Brain pericyte (primary cell): ENCODE data around the gene CDC42EP3.

Experiments used
- DNase-seq: peaks from one replicate; pipeline ENCODE4 v3.0.0-alpha.2; 2012; ENCODE audit warnings: low read depth, low spot score

CDC42EP3 gene, protein sequence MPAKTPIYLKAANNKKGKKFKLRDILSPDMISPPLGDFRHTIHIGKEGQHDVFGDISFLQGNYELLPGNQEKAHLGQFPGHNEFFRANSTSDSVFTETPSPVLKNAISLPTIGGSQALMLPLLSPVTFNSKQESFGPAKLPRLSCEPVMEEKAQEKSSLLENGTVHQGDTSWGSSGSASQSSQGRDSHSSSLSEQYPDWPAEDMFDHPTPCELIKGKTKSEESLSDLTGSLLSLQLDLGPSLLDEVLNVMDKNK

DNA sequence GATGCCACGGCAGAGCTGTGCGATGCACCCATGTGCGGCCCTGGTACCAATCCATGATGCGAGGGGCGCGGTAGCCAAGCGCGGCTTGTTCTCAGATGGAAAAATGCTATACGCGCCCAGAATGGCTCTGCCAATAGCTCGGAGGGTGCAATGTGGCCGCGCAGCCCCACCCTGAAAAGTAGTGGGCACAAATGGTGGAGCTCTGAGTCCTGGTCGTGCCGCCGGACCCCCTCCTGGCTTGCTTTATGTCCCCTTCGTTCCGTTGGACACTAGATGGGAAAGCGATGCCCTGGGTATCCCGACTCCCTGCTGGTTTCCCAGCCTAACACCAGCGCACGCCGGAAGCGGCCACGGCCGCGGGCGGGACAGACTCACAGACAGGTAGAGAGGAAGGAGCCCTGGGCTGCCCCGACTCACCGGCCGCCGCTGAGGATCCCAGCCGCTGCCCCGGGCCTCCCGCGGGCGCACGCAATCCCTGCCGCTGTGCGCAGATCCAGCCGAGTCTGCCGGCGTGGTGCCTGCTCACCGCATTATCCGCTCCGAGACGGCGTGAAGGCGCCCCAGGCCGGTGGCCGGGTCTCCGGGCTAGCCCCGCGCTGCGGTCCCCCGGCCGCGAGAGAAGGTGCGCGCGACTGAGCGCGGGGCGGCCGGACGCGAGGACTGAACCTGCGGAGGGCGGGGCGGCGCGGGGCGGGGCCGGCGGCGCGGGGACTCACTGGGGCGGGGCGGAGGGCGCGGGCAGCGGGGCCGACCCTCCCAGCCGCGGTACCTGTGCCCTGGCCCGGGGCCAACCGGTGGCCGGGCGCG lies at the start of gene CDC42EP3:
Gene CDC42EP3 (minus strand): TSS at position 634 of the 807 bp plus-strand sequence. CDS start 25,055 bp downstream, outside the sequence.
- DNase-seq = no peak

GRCh38 chr2:37721201-37721560 lies 49.7 kb upstream of the CDC42EP3 start:
- DNase-seq = no peak

- peak; percentile 22 for DNase-seq
Observed at GRCh38 chr2:37720533-37721200, 49.2 kb upstream of the CDC42EP3 start.

DNA sequence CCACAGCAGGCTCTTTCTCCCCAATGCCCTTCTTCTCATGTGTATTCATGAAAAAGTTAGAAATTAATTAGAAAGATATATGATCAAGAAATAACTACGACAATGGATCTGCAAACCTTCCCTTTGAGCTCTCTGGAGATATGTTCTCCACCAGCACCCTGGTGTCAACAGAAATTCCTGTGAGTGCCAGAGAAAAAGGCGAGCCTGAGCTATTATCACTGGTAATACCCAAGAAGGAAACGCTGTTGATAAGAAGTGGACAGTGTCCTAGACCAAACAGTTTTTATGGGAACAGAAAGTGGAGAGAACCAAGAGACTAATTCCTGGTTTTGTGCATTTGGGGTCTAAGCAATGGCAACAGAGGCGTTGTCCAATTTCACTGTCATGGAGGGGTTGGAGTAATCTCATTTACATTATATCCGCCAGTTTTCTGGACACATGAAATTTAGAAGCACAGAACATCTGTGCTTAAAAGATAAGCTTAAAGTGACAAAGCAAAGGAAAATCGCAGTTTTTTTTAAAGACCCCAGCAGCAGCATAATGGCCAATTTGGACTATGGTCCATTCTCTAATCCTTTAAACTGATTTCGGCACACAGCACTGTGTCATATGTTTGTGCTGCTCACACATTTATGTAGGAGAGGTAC lies 47.2 kb upstream of the CDC42EP3 start:
- no peak for DNase-seq

- no peak for DNase-seq
Observed at GRCh38 chr2:37713258-37713700, 41.8 kb upstream of the CDC42EP3 start.

- no peak for DNase-seq
Observed at GRCh38 chr2:37711831-37712230, 40.4 kb upstream of the CDC42EP3 start.

GRCh38 chr2:37711308-37711731 lies 39.9 kb upstream of the CDC42EP3 start:
- DNase-seq = no peak

DNA sequence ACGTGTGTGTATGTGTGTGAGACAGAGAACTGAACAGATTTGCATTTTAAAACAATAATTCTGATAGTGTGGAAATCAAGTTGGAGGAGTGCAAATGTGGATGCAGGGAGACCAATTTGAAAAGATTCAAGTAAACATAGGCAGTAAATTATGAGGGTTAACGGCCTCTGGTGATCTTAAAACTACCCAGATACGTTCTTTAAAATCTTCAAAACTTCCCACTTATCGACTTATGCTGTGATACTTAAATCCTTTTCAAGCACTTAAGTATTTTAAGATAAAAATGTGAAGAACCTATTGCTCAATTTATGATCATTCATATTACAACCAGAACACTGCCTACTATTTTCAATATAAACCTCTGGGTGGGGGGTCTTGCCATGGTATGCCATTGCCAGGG lies 37.7 kb upstream of the CDC42EP3 start:
- no peak for DNase-seq

DNA sequence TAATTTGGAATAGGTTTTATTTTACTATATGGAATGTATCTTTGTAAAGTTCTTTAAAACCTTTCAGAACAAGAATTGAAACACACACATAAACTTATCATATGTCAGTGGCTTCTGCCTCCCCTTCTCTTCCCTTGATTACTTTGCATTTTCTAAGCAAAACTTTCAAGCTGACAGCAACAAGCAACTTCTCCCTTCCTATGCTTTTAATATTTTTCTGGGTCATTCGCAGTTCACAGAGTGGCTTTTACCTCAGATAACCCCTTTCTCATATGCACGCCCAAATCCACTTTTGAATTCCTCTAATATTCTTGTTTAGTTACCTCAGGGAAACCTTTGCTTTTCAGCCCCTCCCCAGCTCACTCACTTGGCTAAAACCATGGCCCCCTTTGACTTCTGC lies 36.7 kb upstream of the CDC42EP3 start:
- no peak for DNase-seq

- no peak for DNase-seq
Observed at GRCh38 chr2:37707393-37707792, 36.0 kb upstream of the CDC42EP3 start.

- no peak for DNase-seq
Observed at GRCh38 chr2:37706334-37707183, 35.1 kb upstream of the CDC42EP3 start.

DNA sequence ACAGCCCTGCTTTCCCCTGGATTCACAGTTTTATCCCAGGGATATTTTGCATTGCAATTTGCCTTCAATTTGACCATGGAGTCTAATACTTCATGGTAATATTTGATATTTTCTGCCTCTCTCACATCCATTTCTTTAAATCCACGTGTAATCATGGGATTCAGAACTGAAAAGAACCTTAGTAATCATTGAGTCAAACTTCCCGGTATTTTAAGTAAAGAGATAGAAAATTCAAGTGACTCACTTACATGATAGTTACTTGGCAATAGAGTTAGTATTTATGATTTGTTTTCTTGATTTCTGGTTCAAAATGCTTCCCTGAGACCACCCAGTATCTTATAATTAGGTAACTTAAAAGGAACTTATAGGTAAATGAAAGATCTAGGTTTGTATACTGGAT lies 33.7 kb upstream of the CDC42EP3 start:
- no peak for DNase-seq

DNA sequence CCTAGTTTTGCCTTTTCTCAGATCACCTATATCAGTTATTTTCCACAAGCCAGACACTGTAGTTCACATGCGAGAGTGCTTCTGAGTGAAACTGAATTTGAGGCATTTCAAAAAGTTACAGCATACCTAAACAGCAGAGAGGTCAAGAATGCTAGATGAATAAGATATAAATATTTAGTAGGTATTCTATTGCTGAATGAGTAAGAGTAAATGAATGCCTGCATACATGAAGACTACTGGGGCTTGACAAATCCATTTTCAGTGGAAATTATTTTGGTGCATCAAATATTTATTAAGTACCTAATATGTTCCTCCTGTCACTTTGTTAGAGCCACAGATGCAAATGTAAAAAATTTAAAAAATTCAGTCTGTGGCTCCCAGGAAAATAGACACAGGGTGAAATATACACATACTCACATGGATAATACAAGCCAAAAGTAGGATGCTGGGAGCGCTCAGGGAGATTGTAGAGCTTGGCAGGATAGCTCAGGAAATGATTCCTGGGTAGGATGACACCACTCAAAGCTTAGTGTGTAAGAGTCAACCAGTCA lies 27.6 kb upstream of the CDC42EP3 start:
- DNase-seq = no peak

DNA sequence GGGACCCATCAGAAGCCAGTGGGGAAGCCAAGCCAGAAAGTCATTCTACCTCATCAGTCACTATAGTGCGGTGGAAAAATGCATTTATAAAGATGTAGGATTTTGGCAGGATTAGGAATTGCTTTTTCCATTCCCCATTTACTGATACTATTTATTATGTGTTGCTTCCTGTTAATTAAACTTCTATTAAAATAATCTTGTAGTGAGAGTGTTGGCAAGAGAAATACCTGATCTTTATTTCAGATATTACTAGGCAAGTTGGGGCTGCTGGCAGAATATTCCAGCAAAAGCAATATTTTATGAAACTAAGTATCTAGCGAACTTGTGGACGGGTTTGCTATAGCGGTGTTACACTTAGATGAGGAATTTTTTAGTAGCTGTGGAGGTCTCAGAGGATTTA lies 23.9 kb upstream of the CDC42EP3 start:
- DNase-seq = no peak

DNA sequence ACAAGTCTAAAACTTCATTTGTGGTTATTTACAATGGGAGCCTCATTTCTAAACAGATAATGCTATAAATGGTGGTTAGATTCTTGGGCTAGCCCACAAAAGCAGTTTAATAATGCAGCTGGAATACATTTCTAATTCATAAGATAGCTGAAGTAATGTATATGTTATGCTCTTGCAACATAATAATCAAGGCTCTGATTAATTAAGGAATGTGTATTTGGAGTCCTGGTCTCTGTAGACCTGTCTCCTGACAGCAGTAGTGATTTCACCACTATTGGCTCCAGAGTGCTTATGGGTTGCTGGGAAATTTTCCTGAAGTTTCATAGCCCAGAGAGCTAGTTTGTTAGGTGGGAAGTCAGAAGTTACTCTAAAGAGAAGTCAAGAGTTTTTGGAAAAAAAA lies 21.3 kb upstream of the CDC42EP3 start:
- no peak for DNase-seq

- DNase-seq = no peak
Observed at GRCh38 chr2:37689751-37690150, 18.3 kb upstream of the CDC42EP3 start.

DNA sequence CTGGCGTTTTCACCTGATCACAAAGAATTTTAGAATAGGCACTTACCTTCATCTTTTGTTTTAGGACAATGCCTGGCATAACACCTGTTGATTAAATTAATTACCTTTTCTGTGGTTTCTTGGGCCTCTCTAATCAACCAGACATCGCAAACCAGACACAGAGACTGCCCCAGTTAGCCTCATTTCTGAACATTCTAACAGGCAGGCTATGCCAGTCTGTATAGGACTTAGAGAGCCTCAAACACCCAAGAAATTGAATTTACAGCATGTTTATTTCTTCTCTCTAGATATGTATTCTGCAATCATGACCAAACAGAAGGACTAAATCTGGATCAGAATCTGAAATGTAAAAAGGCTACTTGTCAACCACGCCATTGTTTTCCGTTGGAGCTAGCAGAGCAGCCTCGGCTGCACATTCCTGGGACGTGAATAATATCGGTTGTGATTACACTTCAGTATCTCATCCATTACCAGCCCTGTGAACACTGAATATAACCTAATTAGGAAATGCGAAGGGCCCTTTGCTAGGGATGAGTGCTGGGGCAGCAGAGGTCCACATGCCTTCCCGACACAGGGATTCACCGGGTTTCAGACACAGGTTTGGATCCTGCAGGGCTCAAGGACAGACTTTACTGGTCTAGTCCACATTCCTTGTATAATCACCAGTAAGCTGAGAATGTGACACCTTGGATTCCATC lies 17.5 kb upstream of the CDC42EP3 start:
- no peak for DNase-seq

DNA sequence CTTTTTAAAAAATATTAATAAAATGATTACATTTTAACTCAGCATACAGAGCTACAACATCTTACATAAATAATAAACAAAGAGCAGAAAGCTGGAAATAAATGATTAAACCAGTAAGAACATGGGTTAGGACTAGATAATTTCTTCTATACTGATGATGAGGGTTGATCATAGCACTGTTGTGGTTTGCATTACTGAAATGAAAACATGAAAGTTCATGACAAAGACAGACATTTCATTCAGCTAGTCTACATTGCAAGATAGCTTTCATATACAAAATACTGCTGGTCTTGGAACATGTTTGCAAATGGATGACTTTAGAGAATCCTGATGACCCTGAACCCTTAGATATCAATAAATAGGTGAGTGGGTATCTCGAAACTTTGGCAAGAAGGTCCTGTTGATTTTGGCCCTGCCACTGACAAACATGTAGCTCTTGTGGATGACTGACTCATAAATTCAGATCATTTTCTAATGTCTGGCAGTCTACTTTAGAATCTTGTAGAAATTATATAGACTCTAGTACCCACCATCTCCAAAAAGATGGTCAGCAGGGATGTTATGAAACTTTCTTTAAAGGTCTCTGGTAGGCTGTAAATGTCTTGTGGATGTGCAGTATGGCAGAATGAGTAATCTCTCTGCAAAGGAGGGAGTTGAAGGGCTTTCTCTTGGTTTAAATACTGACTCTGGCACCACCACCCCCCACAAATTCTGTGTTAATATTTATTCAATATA lies 15.5 kb upstream of the CDC42EP3 start:
- no peak for DNase-seq

DNA sequence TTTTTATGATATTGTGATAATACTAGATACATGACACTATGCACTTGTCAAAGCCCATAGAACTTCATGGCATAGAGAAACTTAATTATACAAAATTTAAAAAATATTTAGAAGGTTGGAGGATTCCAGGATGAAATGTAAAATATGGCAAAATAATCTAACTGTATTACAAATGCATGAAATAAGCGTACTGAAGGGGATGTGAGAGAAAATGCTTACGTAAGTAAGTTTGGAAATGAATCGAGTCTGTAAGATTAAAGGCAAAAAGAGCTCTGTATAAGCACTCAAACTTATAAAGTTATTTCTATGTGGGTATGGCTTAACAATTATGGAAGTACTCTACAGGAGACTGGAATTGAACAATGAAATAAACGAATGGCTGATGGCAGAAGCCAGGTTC lies 13.4 kb upstream of the CDC42EP3 start:
- DNase-seq = no peak
